HEK293 (cell line): ENCODE data around the gene ITSN1.

Experiments
- CTCF ChIA-PET: fragments of 350-600 bp; formaldehyde crosslinking; extraction: SDS; loops from one replicate; lab custom pipeline; 2021; ENCODE audit warnings: antibody characterized with exemption; lab: Yijun Ruan, JAX
- POLR2A ChIA-PET: fragments of 300-600 bp; formaldehyde crosslinking; extraction: SDS; loops from one replicate; lab custom pipeline; 2020; ENCODE audit warnings: antibody characterized with exemption, inconsistent platforms; lab: Yijun Ruan, JAX
- H3K27ac ChIP-seq: fragments of 200-500 bp; sonication (Bioruptor generic); 2 replicates; pipeline ENCODE4 v1.5.1; 2014; ENCODE audit warnings: low read depth, low read length, control low read depth, inconsistent platforms; ENCODE audit errors: extremely low read depth
- H3K36me3 ChIP-seq, 2 experiments: fragments of 200-500 bp in 1 of 2; sonication (Bioruptor generic) in 1 of 2; 1 replicate in 1 of 2; 2 replicates in 1 of 2; pipeline ENCODE4 v1.5.1; 2014 to 2017; ENCODE audit warnings: inconsistent platforms in 2 of 2, low read length in 2 of 2; ENCODE audit not compliant: control insufficient read depth in 2 of 2, insufficient read depth in 1 of 2
- H3K4me1 ChIP-seq: fragments of 200-500 bp; sonication (Bioruptor generic); 2 replicates; pipeline ENCODE4 v1.5.1; 2014; ENCODE audit warnings: mild to moderate bottlenecking, low read length, inconsistent platforms; ENCODE audit not compliant: control insufficient read depth, insufficient read depth
- H3K4me3 ChIP-seq: 2 replicates; pipeline ENCODE4 v1.5.1; 2011; ENCODE audit warnings: low read depth, mild to moderate bottlenecking, control low read depth, low read length, moderate library complexity
- H3K9me3 ChIP-seq: fragments of 200-500 bp; sonication (Bioruptor generic); 2 replicates; pipeline ENCODE4 v1.5.1; 2014; ENCODE audit warnings: low read depth, low read length, inconsistent platforms; ENCODE audit not compliant: control insufficient read depth, insufficient read depth
- GLIS1 ChIP-seq: fragments of 450-650 bp; formaldehyde crosslinking; IDR thresholded peaks from 2 replicates; pipeline ENCODE4 v1.5.1; 2016; ENCODE audit warnings: missing biosample characterization, missing genetic modification characterization
- RBAK ChIP-seq: fragments of 450-650 bp; formaldehyde crosslinking; IDR thresholded peaks from 2 replicates; pipeline ENCODE4 v1.5.1; 2016; ENCODE audit warnings: missing biosample characterization, missing genetic modification characterization
- ZBTB7A ChIP-seq: fragments of 450-650 bp; formaldehyde crosslinking; IDR thresholded peaks from 2 replicates; pipeline ENCODE4 v1.5.1; 2016; ENCODE audit warnings: low read depth, missing biosample characterization, missing genetic modification characterization
- ZFP41 ChIP-seq: fragments of 450-650 bp; formaldehyde crosslinking; IDR thresholded peaks from 2 replicates; pipeline ENCODE4 v1.5.1; 2016; ENCODE audit warnings: missing biosample characterization, missing genetic modification characterization, borderline replicate concordance
- ZNF202 ChIP-seq: fragments of 450-650 bp; formaldehyde crosslinking; IDR thresholded peaks from 2 replicates; pipeline ENCODE4 v1.5.1; 2016; ENCODE audit warnings: missing biosample characterization, missing genetic modification characterization, borderline replicate concordance
- ZNF510 ChIP-seq: fragments of 450-650 bp; formaldehyde crosslinking; IDR thresholded peaks from 2 replicates; pipeline ENCODE4 v1.5.1; 2018; ENCODE audit warnings: mild to moderate bottlenecking, missing genetic modification characterization, missing biosample characterization; ENCODE audit not compliant: insufficient replicate concordance
- ZNF521 ChIP-seq: fragments of 450-650 bp; formaldehyde crosslinking; IDR thresholded peaks from 2 replicates; pipeline ENCODE4 v1.5.1; 2017; ENCODE audit warnings: missing biosample characterization, mild to moderate bottlenecking, missing genetic modification characterization
- ZNF558 ChIP-seq: fragments of 450-650 bp; formaldehyde crosslinking; IDR thresholded peaks from 2 replicates; pipeline ENCODE4 v1.5.1; 2016; ENCODE audit warnings: missing biosample characterization, missing genetic modification characterization
- ZNF585B ChIP-seq: fragments of 450-650 bp; formaldehyde crosslinking; IDR thresholded peaks from 2 replicates; pipeline ENCODE4 v1.5.1; 2016; ENCODE audit warnings: missing biosample characterization, missing genetic modification characterization
- ZNF629 ChIP-seq: fragments of 450-650 bp; formaldehyde crosslinking; IDR thresholded peaks from 2 replicates; pipeline ENCODE4 v1.5.1; 2017; ENCODE audit warnings: missing biosample characterization, missing genetic modification characterization
- ZNF664 ChIP-seq: fragments of 450-650 bp; formaldehyde crosslinking; IDR thresholded peaks from 2 replicates; pipeline ENCODE4 v1.5.1; 2016; ENCODE audit warnings: missing biosample characterization, missing genetic modification characterization
- ZNF837 ChIP-seq: fragments of 450-650 bp; formaldehyde crosslinking; IDR thresholded peaks from 2 replicates; pipeline ENCODE4 v1.5.1; 2016; ENCODE audit warnings: missing biosample characterization, missing genetic modification characterization
- ZXDB ChIP-seq: fragments of 450-650 bp; formaldehyde crosslinking; IDR thresholded peaks from 2 replicates; pipeline ENCODE4 v1.5.1; 2016; ENCODE audit warnings: missing biosample characterization, missing genetic modification characterization
- TF ChIP-seq, protein P1 (sequence below): fragments of 450-650 bp; formaldehyde crosslinking; IDR thresholded peaks from 2 replicates; pipeline ENCODE4 v1.5.1; 2016; ENCODE audit warnings: missing biosample characterization, missing genetic modification characterization
- TF ChIP-seq, protein P2 (sequence below): fragments of 450-650 bp; formaldehyde crosslinking; IDR thresholded peaks from 2 replicates; pipeline ENCODE4 v1.5.1; 2016; ENCODE audit warnings: missing biosample characterization, missing genetic modification characterization
- TF ChIP-seq, protein P3 (sequence below): fragments of 450-650 bp; formaldehyde crosslinking; IDR thresholded peaks from 2 replicates; pipeline ENCODE4 v1.5.1; 2016; ENCODE audit warnings: missing biosample characterization, missing genetic modification characterization
- TF ChIP-seq, protein P4 (sequence below): fragments of 450-650 bp; formaldehyde crosslinking; optimal IDR thresholded peaks from 2 replicates; pipeline ENCODE3; 2016; ENCODE audit warnings: missing biosample characterization, mild to moderate bottlenecking, missing genetic modification characterization
- TF ChIP-seq, protein P5 (sequence below): fragments of 450-650 bp; formaldehyde crosslinking; IDR thresholded peaks from 2 replicates; pipeline ENCODE4 v1.5.0; 2017; ENCODE audit warnings: missing biosample characterization, missing genetic modification characterization, borderline replicate concordance
- TF ChIP-seq, protein P6 (sequence below): fragments of 450-650 bp; formaldehyde crosslinking; IDR thresholded peaks from 2 replicates; pipeline ENCODE4 v1.5.1; 2017; ENCODE audit warnings: missing biosample characterization, missing genetic modification characterization

Gene ITSN1

DNA sequence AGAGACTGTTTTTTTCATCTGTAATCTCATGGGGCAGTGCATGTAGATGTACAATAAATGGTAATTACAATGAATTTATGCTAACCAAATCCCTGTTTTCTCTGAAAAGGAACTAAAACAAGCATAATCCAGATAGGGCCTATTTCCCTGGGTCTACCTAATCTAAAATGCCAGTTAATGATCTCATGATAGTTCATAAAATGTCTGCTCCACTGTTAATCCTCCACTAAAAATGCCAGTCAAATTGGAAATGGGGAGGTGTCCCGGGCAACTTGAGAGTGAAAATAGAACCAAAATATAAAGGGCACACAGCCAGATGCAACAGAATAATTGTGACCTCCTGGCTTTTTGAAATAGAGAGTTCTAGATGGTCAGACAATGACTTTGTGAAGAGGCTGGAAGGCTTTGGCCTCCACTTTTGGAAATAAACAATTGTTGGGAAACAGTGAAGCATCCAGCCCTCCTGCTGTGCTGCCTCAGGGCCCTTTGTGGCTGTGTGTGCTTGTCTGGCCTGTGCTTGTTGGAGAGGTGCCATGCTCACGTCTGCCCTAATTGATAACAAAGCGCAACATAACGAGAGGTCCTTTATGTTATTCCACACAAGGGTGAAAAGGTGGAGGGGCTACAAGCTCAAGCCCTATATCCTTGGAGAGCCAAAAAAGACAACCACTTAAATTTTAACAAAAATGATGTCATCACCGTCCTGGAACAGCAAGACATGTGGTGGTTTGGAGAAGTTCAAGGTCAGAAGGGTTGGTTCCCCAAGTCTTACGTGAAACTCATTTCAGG lies 175.6 kb downstream of the ITSN1 start (continued):
- TF ChIP-seq, protein P1, sequence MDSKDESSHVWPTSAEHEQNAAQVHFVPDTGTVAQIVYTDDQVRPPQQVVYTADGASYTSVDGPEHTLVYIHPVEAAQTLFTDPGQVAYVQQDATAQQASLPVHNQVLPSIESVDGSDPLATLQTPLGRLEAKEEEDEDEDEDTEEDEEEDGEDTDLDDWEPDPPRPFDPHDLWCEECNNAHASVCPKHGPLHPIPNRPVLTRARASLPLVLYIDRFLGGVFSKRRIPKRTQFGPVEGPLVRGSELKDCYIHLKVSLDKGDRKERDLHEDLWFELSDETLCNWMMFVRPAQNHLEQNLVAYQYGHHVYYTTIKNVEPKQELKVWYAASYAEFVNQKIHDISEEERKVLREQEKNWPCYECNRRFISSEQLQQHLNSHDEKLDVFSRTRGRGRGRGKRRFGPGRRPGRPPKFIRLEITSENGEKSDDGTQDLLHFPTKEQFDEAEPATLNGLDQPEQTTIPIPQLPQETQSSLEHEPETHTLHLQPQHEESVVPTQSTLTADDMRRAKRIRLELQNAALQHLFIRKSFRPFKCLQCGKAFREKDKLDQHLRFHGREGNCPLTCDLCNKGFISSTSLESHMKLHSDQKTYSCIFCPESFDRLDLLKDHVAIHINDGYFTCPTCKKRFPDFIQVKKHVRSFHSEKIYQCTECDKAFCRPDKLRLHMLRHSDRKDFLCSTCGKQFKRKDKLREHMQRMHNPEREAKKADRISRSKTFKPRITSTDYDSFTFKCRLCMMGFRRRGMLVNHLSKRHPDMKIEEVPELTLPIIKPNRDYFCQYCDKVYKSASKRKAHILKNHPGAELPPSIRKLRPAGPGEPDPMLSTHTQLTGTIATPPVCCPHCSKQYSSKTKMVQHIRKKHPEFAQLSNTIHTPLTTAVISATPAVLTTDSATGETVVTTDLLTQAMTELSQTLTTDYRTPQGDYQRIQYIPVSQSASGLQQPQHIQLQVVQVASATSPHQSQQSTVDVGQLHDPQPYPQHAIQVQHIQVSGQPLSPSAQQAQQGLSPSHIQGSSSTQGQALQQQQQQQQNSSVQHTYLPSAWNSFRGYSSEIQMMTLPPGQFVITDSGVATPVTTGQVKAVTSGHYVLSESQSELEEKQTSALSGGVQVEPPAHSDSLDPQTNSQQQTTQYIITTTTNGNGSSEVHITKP: 0 out of 2 replicates have a peak, but pooled peaks have one; percentile 29
- TF ChIP-seq, protein P2, sequence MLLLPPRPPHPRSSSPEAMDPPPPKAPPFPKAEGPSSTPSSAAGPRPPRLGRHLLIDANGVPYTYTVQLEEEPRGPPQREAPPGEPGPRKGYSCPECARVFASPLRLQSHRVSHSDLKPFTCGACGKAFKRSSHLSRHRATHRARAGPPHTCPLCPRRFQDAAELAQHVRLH (tag by site-specific recombination): 0 out of 2 replicates have a peak, but pooled peaks have one; percentile 9
- TF ChIP-seq ZNF629 (tag by site-specific recombination) (peak; percentile 79), ZNF664 (peak; percentile 79), ZNF510 (tag by site-specific recombination) (no peak), ZNF585B (no peak), ZNF558 (tag by site-specific recombination) (no peak), ZXDB (tag by site-specific recombination) (peak; percentile 92; the same call in 1 of the 2 replicates), ZNF202 (tag by site-specific recombination) (no peak), ZBTB7A (tag by site-specific recombination) (no peak), RBAK (tag by site-specific recombination) (no peak), ZNF837 (tag by site-specific recombination) (no peak), GLIS1 (tag by site-specific recombination) (peak; percentile 97), ZFP41 (tag by site-specific recombination) (no peak)
- TF ChIP-seq, protein P3, sequence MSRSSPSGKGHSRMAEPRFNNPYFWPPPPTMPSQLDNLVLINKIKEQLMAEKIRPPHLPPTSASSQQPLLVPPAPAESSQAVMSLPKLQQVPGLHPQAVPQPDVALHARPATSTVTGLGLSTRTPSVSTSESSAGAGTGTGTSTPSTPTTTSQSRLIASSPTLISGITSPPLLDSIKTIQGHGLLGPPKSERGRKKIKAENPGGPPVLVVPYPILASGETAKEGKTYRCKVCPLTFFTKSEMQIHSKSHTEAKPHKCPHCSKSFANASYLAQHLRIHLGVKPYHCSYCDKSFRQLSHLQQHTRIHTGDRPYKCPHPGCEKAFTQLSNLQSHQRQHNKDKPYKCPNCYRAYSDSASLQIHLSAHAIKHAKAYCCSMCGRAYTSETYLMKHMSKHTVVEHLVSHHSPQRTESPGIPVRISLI (tag by site-specific recombination): no peak; the same call in 1 of the 2 replicates
- TF ChIP-seq, protein P4, sequence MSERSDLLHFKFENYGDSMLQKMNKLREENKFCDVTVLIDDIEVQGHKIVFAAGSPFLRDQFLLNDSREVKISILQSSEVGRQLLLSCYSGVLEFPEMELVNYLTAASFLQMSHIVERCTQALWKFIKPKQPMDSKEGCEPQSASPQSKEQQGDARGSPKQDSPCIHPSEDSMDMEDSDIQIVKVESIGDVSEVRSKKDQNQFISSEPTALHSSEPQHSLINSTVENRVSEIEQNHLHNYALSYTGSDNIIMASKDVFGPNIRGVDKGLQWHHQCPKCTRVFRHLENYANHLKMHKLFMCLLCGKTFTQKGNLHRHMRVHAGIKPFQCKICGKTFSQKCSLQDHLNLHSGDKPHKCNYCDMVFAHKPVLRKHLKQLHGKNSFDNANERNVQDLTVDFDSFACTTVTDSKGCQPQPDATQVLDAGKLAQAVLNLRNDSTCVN (tag by site-specific recombination): no peak
- TF ChIP-seq, all 188 proteins: peak for 59

DNA sequence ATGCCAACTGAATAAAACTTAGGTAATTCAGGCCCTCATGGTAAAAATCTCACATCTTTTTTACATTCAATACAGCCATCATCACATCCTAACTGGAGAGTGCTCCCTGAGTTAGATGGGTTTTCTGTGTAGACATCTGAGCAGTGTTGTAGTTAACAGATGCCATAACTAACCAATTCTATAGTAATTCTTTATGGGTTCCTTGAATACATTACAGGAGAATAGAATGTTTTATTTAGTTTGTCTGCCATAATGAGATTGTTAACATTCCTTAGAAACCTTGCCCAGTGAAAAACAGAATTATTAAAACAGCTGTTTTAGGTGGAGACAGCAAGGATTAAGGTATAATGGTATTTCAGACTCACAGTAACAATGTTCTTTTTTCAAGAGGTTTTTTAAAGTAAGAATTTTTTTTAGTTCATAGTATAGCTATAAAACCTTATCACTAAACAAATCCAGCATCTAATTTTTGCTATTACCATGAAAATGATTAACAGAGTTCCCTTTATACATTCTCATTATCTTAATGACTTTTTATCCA lies 178.0 kb downstream of the ITSN1 start:
- CTCF ChIA-PET: interaction anchor here (0.6 to 1.0 kb wide), 3 partner anchors 18 to 294 kb away, joined by 3 to 4 read pairs (median 3); no protein-coding TSS in a partner anchor
- H3K4me1 ChIP-seq: peaks cover 45% of the 10 kb centered on the region
- H3K9me3 ChIP-seq: no peaks in the 10 kb centered on the region
- no peak overlapping the region for H3K4me3 ChIP-seq
- POLR2A ChIA-PET: no interaction called here
- no peak overlapping the region for H3K27ac ChIP-seq
- TF ChIP-seq, protein P5, sequence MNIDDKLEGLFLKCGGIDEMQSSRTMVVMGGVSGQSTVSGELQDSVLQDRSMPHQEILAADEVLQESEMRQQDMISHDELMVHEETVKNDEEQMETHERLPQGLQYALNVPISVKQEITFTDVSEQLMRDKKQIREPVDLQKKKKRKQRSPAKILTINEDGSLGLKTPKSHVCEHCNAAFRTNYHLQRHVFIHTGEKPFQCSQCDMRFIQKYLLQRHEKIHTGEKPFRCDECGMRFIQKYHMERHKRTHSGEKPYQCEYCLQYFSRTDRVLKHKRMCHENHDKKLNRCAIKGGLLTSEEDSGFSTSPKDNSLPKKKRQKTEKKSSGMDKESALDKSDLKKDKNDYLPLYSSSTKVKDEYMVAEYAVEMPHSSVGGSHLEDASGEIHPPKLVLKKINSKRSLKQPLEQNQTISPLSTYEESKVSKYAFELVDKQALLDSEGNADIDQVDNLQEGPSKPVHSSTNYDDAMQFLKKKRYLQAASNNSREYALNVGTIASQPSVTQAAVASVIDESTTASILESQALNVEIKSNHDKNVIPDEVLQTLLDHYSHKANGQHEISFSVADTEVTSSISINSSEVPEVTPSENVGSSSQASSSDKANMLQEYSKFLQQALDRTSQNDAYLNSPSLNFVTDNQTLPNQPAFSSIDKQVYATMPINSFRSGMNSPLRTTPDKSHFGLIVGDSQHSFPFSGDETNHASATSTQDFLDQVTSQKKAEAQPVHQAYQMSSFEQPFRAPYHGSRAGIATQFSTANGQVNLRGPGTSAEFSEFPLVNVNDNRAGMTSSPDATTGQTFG (tag by site-specific recombination): no peak
- TF ChIP-seq ZNF521 (tag by site-specific recombination): no peak
- TF ChIP-seq, protein P6, sequence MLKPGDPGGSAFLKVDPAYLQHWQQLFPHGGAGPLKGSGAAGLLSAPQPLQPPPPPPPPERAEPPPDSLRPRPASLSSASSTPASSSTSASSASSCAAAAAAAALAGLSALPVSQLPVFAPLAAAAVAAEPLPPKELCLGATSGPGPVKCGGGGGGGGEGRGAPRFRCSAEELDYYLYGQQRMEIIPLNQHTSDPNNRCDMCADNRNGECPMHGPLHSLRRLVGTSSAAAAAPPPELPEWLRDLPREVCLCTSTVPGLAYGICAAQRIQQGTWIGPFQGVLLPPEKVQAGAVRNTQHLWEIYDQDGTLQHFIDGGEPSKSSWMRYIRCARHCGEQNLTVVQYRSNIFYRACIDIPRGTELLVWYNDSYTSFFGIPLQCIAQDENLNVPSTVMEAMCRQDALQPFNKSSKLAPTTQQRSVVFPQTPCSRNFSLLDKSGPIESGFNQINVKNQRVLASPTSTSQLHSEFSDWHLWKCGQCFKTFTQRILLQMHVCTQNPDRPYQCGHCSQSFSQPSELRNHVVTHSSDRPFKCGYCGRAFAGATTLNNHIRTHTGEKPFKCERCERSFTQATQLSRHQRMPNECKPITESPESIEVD (tag by site-specific recombination): peak; percentile 69
- peaks cover 0 to 5% of the 10 kb centered on the region in 2 experiments; a peak in 1 of 3 replicates for H3K36me3 ChIP-seq
